T-helper 1 cell treated with Interleukin-12 subunit alpha and Interleukin-12 subunit beta and Interleukin-4 antibody, amounts not matched to agents 30 μg/mL and 1 μg/mL, for 36 hours (primary cell): ENCODE measurements around the gene ASPG.

ENCODE experiments used
- H3K27ac Mint-ChIP-seq: one replicate; pipeline ENCODE4 v1.8.0; 2021; ENCODE audit warnings: mild to moderate bottlenecking, mixed read lengths
- H3K27me3 Mint-ChIP-seq: one replicate; pipeline ENCODE4 v1.8.0; 2021; ENCODE audit warnings: low read depth, mixed read lengths
- H3K36me3 Mint-ChIP-seq: one replicate; pipeline ENCODE4 v1.8.0; 2021; ENCODE audit warnings: low read depth, mixed read lengths
- H3K4me1 Mint-ChIP-seq: one replicate; pipeline ENCODE4 v1.8.0; 2021; ENCODE audit warnings: low read depth, mixed read lengths
- H3K4me3 Mint-ChIP-seq: one replicate; pipeline ENCODE4 v1.8.0; 2021; ENCODE audit warnings: mild to moderate bottlenecking, moderate library complexity, mixed read lengths
- H3K9me3 Mint-ChIP-seq: one replicate; pipeline ENCODE4 v1.8.0; 2021; ENCODE audit warnings: mixed read lengths

The ASPG gene

DNA sequence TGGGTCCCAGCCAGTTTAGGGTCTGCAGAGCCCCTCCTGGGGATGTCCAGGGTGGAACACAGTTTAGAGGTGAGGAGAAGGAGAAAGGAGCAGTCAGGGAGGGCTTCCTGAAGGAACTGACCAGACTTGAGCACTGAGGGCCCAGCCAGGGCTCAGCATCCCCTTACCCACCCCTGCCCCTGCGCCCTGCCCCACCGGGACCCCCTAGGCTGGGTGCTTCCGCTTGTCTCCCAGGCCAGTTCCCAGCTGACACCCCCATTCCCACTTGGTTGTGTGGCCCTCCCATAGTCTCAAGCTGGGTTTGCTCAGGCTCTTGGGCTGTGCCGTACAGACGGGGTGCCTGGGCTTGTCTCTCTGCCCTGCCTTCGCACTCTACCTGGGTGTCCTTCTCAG, 26.6 kb downstream of the ASPG start:
- Mint-ChIP-seq H3K36me3 (no peaks in the 10 kb centered on the region), H3K9me3 (no peaks in the 10 kb centered on the region), H3K4me1 (no peaks in the 10 kb centered on the region), H3K27ac (no peak overlapping the region), H3K4me3 (no peak overlapping the region), H3K27me3 (peaks cover 11% of the 10 kb centered on the region)

DNA sequence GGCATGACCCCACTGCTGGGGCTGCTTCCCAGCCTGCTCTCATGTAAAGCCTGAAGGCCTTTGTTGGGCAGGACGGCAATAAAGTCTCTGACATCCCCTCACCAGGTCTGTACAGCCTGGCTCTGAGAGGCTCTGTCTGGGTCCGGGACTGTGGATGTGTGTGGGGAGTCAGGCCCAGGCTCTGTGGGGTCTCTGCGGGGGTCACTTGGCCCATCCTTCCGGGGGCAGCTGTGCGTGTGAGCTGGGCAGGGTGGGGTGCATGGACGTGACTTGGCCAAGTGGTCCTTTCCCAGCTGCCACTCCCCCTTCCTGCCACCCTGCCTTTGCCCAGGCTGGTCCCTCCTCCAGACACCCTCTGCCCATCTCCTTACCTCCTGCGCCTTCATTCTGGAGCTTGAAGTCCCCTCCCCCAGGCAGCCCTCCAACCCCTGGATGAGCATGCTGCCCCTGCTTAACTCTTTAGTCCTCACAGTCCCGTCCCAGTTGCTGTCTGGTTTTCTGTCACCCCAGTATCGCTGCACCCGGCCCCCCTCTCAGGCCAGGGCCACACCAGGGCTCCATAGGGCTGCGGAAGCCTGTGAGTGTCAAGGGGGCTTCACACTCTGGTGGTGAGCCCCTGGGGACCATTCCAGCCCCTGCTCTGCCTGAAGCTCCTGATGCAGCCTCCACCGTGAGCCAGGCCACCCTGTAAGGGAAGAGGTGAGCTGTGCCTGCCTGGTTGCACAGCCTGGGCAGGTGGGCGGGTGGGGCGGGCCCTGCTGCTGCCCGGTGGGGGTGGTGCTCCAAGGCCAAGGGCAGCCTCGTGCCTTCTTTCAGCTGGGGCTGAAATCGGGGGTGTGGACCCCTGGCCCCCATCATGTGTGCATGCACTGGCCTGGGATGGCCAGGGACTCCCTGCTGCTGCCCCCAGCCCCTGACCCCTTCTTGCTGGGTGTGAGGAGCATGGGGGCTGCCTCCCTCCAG, 27.4 kb downstream of the ASPG start:
- no peak overlapping the region for H3K4me3 Mint-ChIP-seq
- no peak overlapping the region for H3K27ac Mint-ChIP-seq
- no peaks in the 10 kb centered on the region for H3K4me1 Mint-ChIP-seq
- H3K9me3 Mint-ChIP-seq = no peaks in the 10 kb centered on the region
- no peaks in the 10 kb centered on the region for H3K36me3 Mint-ChIP-seq
- peaks cover 11% of the 10 kb centered on the region for H3K27me3 Mint-ChIP-seq

DNA sequence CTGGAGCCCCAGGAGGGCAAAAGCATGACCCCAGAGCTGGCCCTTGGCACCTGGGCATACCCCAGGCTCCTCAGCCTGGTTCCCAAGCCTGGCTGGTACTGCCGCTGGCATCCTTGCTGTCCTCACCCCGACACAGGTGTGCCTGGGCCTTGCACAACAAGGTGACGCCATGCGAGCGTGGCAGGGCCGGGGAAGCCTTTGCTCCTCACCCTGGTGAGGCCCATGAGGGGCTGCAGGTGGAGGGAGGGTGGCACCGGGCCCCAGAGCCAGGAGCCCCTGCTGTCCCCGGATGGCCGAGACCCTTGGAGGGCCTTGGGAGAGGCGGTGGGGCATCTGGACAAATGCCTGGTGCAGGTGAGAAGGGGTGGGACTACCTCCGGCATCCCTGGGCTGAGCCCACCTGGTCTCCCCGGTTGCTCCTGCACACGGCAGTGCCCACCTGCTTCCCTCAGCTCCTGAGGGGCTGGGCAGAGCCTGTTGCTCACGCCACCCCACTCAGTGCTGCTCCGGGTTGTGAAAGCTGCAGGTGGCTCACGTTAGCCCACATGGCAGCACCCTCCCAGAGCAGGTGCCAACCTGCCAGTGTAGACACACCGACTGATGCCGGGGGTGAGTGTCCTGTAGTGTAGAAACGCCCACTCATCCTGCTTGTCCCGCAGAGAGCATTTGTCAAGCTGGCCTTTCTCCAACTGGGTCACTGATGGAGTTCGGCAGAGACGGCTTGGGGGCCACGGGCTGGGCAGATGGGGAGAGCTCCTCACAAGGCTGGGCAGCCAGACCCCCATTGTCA, 28.3 kb downstream of the ASPG start:
- H3K4me1 Mint-ChIP-seq = no peaks in the 10 kb centered on the region

DNA sequence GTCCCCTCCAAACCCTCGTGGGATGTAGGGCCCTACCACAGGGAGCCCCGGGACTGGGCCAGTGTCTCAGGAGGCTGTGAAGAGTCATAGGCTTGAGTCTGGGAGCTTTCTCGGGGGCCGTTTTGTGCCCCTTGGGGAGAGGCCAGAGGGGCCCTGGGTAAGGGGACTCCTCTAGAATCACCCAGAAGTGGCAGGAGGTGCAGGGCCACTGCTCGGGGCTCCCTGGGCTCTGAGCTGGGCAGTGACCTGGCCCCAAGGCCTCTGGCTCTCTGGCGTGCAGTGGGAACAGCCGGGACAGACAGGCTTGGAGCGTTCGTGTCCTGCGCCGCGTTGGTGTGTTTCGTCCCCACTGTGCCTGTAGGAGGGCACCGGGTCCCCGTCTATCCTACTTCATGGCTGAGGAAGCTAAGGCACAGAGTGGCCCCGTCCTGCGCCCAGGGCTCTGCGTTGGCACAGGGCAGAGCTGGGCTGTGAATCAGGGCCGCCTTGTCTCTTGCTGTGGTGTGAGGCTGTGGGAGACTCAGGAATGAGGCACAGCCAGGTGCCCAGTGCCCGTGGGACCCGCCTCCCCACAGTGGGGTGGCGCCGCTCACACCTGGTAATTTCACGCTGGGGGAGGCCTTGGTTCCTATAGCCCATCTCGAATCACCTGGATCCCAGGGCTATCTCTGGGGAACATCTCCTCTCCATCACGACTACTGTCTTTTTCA, 29.1 kb downstream of the ASPG start:
- H3K9me3 Mint-ChIP-seq = no peaks in the 10 kb centered on the region
- H3K27me3 Mint-ChIP-seq = peaks cover 21% of the 10 kb centered on the region
- no peaks in the 10 kb centered on the region for H3K36me3 Mint-ChIP-seq
- no peak overlapping the region for H3K4me3 Mint-ChIP-seq
- no peaks in the 10 kb centered on the region for H3K4me1 Mint-ChIP-seq
- H3K27ac Mint-ChIP-seq = no peak overlapping the region

More for the DNA sequence above, 28.3 kb downstream of the ASPG start:
- H3K4me3 Mint-ChIP-seq = no peak overlapping the region
- no peaks in the 10 kb centered on the region for H3K9me3 Mint-ChIP-seq
- H3K36me3 Mint-ChIP-seq = no peaks in the 10 kb centered on the region
- peaks cover 21% of the 10 kb centered on the region for H3K27me3 Mint-ChIP-seq
- no peak overlapping the region for H3K27ac Mint-ChIP-seq

DNA sequence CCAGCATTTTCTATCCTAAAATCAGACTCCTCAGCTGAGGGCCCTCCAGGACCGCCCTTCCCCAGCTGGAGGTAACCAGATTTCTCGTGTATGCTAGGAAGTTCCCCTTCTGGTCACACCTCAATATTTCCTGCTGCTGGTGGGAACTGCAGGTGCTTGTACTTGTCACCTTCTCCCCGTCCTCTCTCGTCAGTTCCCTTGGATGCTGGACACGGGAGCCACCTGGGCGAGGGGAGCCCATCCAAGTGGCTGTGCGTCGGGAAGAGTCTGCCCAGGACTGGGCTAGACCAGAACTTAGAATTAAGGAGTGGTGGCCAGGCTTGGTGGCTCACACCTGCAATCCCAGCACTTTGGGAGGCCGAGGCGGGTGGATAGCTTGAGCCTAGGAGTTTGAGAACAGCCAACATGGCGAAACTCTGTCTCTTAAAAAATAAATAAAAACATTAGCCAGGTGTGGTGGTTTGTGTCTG, 29.7 kb downstream of the ASPG start:
- no peaks in the 10 kb centered on the region for H3K36me3 Mint-ChIP-seq
- H3K27ac Mint-ChIP-seq = no peak overlapping the region
- no peaks in the 10 kb centered on the region for H3K9me3 Mint-ChIP-seq
- no peaks in the 10 kb centered on the region for H3K4me1 Mint-ChIP-seq
- peaks cover 21% of the 10 kb centered on the region for H3K27me3 Mint-ChIP-seq
- no peak overlapping the region for H3K4me3 Mint-ChIP-seq

DNA sequence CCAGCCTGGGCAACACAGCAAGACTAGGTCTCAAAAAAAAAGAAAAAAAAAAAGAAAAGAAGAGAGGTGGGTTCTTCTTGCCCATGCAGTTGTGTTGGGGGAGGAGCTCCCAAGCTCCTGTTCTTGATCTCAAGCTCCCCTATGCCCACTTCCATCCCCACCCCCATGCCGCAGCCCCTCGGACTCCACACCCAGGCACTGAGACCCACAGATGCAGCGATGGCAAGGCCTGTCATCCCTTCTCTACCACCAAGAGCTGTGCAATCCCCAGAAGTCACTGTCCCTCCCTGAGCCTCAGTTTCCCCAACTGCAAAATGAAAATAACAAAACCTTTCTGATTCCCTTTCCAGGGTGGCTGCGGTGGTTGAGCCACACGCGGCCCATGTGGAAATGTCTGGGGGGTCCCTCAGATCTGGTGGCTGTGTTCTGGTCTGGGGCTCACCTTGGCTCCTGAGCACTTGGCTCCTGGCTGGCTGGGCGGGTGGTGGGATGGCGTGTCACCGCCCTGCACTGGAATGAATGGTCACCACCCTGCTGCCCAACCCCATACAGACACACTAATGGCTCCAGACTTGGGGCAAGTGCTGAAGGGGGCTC, 30.3 kb downstream of the ASPG start:
- H3K9me3 Mint-ChIP-seq = no peaks in the 10 kb centered on the region
- H3K27me3 Mint-ChIP-seq = peaks cover 25% of the 10 kb centered on the region
- H3K4me1 Mint-ChIP-seq = no peaks in the 10 kb centered on the region
- no peak overlapping the region for H3K4me3 Mint-ChIP-seq
- H3K36me3 Mint-ChIP-seq = no peaks in the 10 kb centered on the region
- H3K27ac Mint-ChIP-seq = no peak overlapping the region

DNA sequence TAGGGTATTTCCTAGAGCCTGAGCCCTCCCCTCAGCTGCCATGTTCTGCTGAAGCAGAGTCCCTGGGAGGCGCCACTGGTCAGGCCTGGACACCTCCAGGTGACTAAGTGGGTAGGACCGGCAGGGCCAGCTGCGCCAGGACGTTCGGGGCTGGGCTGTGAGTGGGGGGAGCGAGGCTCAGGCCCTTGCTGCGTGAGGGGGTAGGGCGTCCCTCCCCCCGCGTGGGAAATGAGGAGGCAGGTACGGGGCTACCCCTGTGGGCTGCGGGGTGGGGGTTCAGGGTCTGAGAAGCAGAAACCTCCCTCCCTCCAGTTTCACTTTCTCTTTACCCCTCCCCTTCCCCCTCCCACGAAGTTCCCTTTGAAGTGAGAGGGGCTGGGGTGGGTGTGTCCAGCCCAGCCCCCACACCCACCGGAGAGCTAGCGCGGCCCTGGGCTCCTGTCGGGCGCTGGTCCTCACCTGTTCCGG, 30.8 kb downstream of the ASPG start:
- Mint-ChIP-seq H3K27ac (no peak overlapping the region), H3K4me3 (no peak overlapping the region), H3K27me3 (peaks cover 30% of the 10 kb centered on the region), H3K4me1 (no peaks in the 10 kb centered on the region), H3K9me3 (no peaks in the 10 kb centered on the region), H3K36me3 (no peaks in the 10 kb centered on the region)

DNA sequence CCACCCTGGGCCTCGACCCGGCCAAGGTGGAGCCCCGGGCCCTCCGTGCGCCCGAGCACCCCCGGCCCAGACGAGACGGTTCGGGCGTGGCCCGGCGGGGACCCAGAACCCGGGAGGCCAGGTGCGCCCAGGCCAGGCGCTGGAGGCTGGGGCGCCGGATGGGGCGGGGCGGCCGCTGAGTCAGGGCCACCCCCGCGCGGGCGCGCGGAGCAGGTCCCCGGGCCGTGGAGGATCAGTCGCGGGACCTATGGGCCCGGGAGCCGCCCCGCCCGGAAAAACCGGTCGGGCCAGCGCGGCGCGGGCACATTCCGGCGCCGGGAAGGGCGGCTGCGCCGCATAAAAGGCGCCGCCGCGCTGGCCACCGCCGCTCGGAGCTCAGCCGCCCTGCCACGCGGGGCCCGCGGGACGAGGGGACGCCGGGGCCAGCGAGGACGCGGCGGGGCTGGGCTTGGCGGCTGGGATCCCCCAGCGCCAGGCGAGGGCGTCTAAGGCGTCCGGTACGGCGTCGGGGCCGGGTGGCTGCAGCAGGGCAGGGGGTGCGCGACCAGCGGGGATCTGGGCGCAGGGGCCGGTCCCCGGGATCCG, 31.3 kb downstream of the ASPG start:
- Mint-ChIP-seq H3K27me3 (peaks cover 32% of the 10 kb centered on the region), H3K36me3 (no peaks in the 10 kb centered on the region), H3K9me3 (no peaks in the 10 kb centered on the region), H3K4me3 (no peak overlapping the region), H3K4me1 (no peaks in the 10 kb centered on the region), H3K27ac (no peak overlapping the region)

DNA sequence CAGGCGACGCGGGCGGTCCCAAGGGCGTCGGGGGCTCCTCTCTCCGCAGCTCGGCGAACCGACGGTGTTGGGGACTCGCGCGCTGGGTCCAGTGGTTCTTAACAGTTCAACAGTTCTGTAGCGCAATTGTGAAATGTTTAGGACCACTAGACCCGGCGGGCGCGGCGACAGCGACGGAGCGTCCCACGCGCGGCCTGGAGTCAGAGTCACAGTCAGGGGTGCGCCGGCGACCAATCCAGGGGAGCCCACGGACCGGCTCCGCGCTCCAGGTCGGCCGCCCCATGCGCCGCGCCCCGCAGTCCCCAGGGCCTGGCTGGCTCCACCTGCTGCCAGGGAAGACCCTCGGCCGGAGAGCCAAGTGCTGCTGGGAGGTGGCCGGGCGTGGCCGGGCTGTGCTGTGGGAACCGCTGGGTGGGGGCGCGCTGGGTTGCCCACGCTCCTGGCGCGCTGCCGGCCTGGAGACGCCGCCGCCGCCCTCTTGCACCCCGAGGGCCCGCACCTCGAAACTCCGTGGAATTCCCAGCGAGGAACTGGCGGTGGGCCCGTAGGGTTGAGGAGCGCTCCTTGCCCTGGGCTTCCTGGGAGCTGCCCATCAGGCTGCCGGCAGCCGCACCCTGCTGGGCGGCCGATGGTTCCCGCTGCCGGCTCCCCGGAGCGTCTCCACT, 32.0 kb downstream of the ASPG start:
- peaks cover 34% of the 10 kb centered on the region for H3K27me3 Mint-ChIP-seq
- no peaks in the 10 kb centered on the region for H3K36me3 Mint-ChIP-seq
- H3K4me3 Mint-ChIP-seq = no peak overlapping the region
- H3K9me3 Mint-ChIP-seq = no peaks in the 10 kb centered on the region
- no peak overlapping the region for H3K27ac Mint-ChIP-seq
- H3K4me1 Mint-ChIP-seq = no peaks in the 10 kb centered on the region

DNA sequence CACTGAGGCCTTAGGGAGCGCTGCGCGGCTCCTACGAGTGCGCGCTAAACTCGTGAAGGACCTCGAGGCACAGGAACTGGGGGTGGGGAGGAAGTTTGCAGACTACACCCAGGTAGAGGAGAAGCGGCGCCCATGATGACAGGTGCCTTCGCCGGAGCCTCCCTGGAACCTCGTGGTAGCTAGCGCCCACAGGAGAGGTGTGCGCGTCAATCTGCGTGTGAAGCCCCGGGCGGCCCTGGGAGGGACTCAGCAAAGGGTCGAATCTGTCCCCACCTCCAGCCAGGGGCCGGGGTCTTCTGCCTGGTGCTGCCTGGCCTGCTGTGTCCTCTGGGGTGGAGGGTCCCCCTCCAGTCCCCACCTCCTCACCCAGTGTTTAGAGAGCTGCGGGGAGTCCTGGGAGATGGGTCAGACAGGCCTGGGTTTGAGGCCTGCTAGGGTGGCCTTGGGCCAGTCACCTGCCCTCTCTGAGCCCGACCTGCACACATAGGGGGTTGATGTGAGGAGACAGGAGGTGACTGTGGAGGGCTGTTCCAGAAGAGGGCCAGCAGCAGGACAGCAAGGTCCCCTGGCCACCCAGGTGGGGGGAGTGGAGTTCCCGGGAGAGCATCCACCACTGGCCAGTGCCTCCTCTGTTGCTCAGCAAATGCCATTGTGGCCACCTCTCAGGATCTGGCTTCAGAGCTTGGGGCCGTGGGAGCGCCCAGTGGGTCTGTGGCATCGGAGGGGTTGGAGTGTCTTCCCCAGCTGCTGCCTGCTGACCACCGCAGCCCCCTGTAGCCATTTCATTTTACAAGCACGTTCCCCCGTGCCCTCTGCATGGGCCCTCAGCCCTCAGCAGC, 32.7 kb downstream of the ASPG start:
- Mint-ChIP-seq H3K27ac (no peak overlapping the region), H3K36me3 (no peaks in the 10 kb centered on the region), H3K27me3 (peaks cover 37% of the 10 kb centered on the region), H3K4me1 (no peaks in the 10 kb centered on the region), H3K9me3 (no peaks in the 10 kb centered on the region), H3K4me3 (no peak overlapping the region)

DNA sequence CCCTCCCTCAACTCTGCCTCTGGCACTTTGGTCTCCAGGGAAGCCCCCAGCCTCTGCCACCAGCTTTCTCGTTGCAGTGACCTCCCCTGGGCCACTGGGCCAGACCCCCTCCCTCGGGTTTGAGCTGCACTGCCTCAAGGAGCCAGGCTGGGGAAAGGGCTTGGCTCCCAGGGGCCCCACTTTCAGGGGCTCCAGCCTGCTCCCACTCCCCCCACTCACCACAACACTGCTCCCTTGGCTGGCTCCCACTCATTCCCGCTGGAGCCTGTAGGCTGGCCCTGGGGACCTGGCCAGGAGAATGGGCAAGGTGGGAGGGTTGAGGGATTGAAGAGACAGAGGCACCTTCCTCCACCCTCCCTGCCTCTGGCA, 33.6 kb downstream of the ASPG start:
- Mint-ChIP-seq H3K36me3 (no peaks in the 10 kb centered on the region), H3K4me3 (no peak overlapping the region), H3K9me3 (peaks cover 4% of the 10 kb centered on the region), H3K27ac (no peak overlapping the region), H3K27me3 (peaks cover 39% of the 10 kb centered on the region), H3K4me1 (no peaks in the 10 kb centered on the region)

DNA sequence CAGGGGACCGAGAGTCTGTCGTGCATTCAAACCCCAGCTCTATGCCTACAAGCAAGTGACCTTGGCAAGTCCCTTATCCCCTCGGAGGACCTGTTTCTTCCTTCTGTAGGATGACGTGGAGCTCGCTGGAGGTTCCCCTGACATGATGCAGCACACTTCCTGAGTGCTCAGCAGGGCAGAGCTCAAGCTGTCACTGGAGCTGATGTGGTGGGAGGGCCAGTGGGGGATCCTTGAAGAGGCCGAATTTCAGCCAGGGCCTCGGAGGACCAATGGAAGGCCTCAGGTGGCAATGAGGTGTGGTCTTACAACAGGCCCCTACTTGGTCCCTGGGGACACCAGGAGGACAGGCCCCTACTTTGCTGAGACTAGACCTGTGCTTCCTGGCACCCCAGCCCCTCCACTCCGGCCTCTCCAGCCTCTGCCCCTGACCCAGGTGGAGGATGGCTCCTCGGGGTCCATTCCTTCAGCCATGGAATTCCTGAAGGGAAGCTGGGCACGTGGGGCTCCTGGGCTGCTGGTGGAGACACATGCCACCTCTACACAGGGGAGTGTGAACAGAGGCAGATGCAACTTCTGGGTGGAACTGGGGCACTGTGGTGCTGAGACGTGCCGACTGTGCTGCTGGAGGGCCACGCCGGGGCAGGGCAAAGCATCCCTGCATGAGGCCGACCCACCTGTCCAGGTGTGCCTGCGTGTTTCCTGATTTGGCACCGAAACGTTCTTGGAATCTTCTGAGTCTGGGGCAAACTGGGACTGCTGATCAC, 34.2 kb downstream of the ASPG start:
- Mint-ChIP-seq H3K27me3 (peaks cover 41% of the 10 kb centered on the region), H3K9me3 (peaks cover 6% of the 10 kb centered on the region), H3K4me1 (no peaks in the 10 kb centered on the region), H3K27ac (no peak overlapping the region), H3K36me3 (no peaks in the 10 kb centered on the region), H3K4me3 (no peak overlapping the region)
